GM18502 (cell line): ENCODE results near the gene CENPB.

Source experiments
- ATAC-seq: cut with Tn5 transposase; IDR thresholded peaks from one replicate; pipeline ENCODE4 v1.9.1; 2021; ENCODE audit warnings: mild to moderate bottlenecking; ENCODE audit not compliant: unreplicated experiment, poor library complexity

CENPB gene

DNA sequence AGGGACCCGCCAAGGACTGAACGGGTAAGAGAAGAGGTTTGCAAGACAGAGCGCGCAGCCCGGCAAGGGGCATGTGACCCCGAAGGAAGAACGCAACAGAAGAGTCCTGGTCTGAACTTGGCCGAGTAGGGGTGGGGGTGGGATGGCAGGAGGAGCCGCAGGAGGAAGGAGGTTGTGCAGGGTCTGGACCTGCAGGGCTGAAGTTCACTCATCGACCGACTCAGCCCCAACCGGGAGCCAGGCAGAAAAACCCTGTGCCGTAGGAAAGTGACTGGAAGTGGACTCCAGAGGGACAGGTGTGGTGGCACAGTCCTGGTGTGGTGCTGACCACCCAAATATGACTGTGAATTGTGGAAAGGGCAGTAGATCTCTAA, 34.2 kb downstream of the CENPB start:
- no peak for ATAC-seq

DNA sequence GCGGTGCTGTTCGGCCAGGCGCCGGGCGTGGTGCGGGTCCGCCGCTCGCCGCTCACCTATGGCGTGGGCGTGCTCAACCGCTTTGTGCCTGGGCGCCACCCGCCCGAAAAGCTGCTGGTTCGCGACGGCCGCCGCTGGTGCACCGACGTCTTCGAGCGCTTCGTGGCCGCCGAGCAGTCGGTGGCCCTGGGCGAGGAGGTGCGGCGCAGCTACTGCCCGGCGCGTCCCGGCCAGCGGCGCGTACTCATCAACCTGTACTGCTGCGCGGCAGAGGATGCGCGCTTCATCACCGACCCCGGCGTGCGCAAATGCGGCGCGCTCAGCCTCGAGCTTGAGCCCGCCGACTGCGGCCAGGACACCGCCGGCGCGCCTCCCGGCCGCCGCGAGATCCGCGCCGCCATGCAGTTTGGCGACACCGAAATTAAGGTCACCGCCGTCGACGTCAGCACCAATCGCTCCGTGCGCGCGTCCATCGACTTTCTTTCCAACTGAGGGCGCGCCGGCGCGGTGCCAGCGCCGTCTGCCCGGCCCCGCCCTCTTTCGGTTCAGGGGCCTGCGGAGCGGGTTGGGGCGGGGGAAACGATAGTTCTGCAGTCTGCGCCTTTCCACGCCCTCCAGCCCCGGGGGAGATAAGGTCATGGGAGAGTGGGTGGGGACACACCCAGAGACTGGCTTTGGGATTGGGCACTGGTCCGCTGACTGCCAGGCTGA, 34.7 kb downstream of the CENPB start:
- no peak for ATAC-seq

DNA sequence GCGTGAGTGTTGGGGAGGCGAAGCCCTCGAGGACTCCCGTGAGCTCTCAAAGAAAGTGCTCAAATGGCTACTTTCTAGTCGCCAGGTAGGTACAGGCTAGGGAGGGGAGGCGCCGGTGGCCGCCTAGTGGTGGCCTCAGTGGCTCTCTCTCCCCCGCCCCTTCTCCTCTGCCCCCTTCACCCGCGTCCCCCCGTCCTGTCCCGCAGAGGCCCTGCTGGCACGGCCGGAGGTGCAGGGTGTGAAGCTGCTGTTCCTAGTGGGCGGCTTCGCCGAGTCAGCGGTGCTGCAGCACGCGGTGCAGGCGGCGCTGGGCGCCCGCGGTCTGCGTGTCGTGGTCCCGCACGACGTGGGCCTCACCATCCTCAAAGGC, 35.2 kb downstream of the CENPB start:
- ATAC-seq = no peak

DNA sequence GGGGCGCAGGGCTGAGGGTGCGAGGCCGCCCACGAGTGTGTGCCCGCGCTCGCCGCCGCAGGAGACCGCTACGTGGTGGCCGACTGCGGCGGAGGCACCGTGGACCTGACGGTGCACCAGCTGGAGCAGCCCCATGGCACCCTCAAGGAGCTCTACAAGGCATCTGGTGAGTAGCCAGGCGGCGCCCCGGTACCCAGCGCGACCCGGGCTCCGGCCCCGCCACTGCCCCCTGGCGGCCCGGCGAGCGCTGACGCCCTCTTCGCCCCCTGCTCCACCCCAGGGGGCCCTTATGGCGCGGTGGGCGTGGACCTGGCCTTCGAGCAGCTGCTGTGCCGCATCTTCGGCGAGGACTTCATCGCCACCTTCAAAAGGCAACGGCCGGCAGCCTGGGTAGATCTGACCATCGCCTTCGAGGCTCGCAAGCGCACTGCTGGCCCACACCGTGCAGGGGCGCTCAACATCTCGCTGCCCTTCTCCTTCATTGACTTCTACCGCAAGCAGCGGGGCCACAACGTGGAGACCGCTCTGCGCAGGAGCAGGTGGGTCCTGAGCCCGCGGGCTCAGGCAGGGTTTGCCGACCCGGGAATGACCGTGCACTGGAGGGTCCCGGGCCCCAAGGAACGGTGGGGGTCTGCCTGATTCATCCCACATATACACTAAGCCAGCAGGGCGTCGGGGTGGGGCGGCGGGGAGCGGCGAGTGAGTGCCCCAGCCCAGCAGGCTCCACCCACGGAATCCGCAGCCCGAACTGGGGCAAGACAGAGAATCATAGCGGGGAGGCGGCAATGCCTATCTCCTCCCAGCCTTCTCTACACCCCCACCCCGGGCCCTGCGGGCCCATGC, 36.6 kb downstream of the CENPB start:
- no peak for ATAC-seq

DNA sequence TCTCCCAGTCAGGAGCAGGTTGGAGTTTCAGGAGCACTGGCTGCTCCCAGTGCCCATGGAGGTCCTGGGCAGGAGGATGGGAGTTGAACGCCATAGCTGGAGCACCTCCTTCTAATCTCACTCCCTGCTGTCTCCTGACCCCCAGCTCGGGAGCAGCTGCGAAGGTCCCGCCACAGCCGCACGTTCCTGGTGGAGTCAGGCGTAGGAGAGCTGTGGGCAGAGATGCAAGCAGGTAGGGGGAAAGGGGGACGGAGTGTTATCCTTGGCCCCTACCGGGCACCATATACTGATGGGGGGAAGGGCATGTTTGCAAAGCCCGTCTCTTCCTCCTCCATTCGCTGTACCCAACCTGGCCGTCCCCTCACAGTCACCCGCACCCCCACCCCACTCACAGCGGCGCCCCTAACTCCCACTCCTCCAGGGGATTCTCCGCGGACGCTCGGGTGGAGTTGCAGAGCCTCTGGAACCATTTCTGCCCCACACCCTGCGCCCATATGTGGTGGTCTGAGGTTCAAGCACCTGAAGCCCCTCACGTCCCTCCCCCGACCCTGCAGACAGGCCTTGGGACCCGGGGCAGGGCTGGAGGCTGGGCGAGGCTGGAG, 37.4 kb downstream of the CENPB start:
- ATAC-seq = no peak

DNA sequence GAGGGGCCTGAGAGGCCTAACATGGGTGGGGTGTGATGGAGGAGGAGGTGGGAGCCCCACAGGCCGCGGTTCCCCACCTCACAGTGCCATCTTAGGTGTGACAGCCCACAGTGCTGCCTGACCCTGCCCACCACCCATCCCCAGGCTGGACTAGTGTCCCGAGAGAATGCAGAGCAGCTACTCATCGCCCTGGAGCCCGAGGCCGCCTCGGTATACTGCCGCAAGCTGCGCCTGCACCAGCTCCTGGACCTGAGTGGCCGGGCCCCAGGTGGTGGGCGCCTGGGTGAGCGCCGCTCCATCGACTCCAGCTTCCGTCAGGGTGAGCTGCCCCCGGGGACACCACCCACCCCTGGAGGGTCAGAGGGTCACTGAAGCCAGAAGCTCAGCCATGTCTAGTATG, 38.5 kb downstream of the CENPB start:
- ATAC-seq = no peak

DNA sequence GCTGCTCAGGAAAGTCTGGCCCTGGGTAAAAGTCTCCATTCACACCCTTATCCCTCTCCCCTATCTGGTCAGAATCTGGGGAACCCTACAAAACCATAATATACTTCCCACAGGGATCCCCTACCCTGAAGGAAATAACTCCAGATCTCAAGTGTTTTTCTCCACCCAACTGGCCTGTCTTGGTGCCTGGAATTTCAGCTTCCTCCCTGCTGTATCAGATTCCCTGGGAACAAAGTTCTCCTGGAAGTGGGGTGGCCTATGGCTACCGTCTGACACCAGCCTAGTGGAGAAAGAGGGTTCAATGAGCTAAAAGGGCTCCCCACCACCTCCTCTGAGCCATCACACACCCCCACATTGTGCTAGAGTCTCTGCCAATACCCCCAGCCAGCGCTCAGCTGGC, 39.1 kb downstream of the CENPB start:
- ATAC-seq = no peak

DNA sequence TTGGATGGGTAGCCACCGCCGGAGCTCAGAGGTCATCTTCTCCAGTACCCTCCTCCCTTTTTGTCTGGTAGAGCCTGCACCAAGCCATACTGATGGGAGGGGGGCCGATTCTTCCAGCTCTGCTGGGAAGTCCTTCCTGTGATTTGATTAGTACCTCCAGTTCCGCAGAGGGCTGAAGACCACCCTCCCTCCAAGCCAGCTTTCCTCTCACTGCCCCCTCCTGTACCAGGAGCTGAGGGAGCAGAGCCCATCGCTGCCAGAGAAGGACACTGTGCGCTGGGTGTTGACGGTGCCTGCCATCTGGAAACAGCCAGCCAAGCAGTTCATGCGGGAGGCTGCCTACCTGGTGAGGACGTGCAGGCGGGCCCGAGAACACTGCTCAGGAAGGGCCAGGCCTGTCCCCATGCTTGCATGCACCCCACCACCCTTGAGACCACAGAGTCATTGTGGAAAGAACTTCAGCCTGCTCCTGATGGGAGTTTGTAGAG, 40.8 kb downstream of the CENPB start:
- ATAC-seq = no peak

DNA sequence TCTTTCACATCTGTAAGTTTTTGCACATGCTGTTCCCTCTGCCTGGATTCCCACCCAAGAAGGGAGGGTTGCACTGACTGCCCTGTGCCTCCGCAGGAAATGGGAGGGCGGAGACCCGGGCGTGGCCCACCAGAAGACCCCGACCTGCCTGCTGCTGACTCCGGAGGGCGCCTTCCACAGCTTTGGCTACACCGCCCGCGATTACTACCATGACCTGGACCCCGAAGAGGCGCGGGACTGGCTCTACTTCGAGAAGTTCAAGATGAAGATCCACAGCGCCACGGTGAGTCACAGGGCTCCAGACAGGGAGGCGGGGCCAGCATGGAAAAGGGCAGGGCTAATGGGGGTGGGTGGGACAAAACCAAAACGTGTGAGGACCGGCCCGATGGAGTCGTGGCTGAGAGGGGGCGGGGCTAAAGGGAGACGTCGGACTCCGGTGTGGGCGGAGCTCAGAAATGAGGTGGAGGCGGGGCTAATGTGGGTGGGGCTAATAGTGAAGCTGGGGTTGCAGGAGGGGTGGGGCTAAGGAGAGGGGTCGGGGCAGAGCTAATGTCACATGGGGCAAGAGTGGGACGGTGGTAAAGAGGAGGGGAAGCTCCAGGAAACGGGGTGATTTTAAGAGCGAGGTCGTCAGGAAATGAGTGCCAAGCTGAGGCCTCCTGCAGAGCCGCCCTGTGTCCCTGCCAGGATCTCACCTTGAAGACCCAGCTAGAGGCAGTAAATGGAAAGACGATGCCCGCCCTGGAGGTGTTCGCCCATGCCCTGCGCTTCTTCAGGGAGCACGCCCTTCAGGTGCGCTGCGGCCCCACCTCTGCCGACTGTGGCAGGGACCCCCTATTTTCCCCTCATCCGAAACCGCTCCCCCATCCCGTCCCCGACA, 41.5 kb downstream of the CENPB start:
- ATAC-seq = no peak

DNA sequence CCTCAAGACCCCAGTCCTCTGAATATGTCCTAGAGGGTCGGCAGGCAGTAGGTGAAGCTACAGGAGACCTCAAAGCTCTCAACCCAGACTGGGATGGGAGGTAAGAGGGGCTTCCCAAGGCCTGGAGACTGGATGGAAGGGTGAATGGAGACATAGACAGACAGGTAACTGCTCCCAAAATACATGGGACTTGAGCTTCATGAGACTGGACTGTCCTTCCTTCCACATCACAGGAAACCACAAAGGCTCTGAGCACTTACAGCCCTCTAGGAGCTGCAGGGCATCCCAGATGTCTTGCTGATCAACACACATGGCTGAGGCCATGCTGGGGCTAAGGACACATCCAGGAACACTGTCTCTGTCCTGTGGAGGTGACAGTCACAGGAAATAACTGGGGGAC, 42.5 kb downstream of the CENPB start:
- no peak for ATAC-seq

DNA sequence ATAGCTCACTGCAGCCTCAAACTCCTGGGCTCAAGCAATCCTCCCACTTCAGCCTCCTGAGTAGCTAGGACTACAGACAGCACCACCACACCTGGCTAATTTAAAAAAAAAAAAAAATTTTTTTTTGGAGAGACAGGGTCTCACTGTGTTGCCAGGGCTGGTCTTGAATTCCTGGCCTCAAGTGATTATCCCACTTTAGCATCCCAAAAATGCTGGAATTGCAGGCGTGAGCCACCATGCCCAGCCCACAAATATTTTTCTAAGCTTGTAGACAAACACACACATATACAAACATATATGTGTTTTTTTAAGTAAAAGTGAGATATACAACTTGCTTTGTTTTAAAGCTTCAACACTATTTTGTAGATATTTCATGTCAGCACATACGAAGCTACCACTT, 43.3 kb downstream of the CENPB start:
- ATAC-seq = no peak

DNA sequence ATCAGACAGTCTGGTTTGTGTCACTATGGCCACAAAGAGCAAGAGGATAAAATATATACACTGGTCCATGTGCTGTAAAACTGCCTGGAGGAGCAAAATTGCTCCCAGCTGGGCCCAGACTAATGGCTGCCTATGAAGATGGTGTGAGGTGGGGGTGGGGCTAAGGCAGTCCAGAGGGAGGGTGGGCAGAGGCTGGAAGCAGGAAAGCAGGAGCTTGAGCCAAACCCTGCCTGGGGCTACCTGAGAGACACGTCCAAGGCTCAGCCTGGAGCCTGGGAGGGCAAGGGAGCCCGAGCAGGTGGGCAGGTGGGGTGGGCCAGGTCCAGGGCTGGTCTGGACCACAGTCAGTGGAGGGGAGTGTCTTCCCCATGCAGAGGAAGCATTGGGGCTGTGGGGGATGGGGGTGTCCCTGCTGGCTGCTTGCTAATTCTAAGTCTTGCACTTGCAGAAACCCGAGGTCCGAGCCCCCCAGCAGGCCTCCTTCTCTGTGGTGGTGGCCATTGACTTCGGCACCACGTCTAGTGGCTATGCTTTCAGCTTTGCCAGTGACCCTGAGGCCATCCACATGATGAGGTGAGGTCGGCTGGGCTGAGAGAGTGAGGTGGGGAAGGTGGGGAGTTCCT, 44.6 kb downstream of the CENPB start:
- ATAC-seq = no peak

DNA sequence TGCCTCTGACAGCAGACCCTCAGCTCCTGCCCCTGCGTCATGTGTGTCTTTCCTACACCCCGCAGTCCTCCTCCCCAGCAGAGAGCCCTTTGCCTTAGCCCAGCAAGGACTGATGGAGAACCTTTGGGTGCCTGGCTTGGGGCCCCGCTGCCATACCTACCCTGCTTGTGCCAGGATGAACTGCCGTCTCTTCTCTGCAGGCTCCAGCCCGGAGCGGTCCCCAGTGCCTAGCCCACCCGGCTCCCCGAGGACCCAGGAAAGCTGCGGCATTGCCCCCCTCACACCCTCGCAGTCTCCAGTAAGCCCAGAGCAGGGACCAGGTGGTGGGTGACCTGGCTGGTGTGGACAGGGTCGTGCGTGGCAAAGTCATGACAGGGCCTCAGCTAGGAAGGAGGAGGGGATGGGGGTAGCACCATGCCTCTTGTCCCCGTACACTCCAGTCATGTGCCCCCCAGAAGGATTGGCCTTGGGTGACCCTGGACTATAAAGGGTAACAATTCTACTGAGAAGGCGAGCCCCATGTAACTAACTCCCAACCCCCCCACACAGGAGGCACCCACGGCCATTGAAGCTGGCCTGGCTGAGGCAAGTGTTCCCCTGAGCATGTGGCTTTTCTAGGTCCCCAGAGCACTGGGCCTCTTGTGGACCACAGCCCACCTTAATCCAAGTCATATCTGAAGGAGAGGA, 45.8 kb downstream of the CENPB start:
- ATAC-seq = no peak

DNA sequence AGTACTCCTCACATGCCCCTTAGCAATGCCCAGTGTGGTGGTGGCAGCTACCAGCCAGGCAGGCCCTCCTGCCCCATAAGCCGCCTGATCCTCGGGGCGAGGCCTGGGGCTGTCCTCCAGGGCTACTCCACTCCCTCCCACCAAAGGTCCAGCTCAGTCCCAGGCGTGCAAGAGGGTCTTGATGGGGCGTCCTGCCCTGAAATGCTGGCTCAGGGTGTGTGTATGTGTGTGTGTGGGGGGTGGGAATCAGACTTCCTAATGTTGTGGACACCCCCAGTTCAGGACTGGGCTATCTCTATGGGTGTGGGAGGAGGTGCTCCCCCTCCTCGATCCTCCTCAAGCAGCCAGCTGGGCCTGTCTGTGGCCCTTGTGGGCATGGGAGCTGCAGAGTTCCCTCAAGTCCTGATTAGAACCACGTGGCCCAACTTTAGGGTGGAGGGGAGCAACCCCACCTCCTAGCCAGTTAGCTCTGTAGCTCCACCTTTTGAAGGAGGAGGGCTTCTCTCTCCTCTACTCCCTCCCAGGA, 46.6 kb downstream of the CENPB start:
- ATAC-seq = no peak

DNA sequence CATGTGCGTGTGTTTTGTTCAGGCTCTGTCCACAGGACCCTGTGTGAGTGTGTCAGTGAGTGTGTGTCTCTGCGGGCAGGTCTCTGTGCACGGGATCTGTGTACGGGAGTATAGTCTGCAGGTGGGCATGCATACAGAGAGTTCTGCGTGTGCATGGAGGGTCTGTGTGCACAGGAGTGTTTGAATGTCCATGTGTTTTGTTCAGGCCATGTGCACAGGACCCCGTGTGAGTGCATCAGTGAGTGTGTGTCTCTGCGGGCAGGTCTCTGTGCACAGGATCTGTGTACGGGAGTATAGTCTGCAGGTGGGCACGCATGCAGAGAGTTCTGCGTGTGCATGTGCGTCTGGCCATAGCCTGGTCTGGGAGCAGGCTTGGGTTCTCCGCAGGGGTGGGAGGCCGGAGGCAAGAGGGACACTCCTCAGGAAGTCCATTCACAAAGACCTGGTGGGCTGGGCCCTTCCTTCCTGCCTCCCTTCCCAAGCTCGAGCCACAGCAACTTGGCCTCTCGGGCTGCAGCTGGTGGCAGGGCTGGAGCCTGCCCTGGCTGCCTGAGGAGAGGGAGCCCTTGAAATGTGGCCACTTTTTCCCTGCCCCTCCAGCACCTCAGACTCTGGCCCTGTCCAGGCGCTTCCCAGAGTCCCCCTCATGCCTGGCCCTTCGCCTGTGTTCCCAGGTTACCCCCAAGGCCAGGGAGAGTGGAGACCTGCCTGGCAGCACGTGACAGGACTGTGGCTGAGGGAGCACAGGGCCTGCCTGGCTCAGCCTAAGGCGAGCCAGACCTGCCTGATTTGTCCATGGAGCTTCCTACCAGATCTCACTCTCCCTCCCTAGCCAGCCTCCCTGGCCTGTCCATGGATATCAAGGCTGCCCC, 47.2 kb downstream of the CENPB start:
- ATAC-seq = no peak

DNA sequence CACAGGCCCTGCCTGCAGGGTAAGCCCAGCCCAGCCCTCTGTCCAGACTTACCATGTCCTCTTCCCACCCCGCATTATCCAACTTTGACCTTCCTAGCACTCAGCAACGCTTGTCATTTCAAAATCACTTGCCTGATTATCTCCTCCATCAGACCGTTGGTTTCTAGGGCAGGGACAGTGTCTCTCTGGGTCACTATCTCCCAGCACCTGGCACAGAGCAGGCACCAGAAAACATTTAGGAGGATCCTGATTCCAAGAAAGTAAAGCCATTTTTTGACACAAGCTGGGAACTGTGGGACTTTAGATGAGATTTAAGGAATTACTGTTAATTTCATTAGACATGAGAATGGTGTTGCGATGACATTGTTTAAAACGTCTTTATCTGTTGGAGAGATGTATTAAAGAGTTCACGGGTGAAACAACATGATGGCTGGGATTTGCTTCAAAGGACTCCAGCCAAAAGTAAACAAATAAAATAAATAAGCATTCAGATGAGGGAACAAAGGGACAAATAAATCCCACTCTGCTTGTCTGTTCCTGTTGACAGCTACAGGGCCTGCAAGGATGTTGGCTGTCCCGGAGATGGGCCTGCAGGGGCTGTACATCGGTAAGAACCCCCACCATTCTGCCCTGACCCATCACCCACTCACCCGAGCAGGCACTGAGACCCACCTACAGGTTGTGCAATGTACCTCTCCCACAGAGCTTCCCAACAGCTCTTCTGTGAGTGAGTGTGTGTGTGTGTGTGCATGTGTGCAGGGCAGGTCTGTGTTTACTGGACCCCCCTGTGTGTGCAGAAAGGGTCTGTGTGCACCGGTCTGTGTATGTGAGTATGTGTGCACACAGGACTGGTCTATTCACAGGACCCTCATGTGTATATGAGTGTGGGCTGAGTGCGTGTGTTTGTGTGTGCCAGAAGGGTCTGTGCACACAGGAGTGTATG, 48.2 kb downstream of the CENPB start:
- no peak for ATAC-seq

DNA sequence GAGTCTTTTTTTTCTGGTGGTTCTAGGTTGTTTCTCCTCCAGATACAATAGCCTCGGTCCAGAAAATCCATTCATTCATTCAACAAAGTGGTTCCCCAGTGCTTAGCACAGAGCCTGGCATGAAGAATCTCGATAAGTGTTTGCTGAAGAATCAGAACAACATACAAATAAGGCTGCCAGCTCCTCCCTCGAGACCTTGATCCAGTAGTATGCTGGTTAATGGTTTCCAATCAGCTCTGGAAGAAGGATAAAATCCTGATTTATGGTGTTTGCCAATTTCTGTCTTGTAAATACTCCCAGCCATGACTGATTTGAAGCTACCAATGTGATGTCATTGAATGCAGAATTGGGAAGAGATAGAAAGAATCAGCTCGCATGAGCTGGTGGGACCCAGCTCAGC, 50.8 kb downstream of the CENPB start:
- ATAC-seq = no peak
